Testis (tissue), 2 donors: Measurements from ENCODE around the gene DLG2.

Experiments used
- CTCF ChIP-seq, 3 experiments: fragments of 450-650 bp in 2 of 3; fragments of 200-600 bp in 1 of 3; sonication (generic) in 1 of 3; IDR thresholded peaks; one replicate each; pipeline ENCODE4 v1.5.1; 2016 to 2019; ENCODE audit warnings: antibody characterized with exemption in 3 of 3, mild to moderate bottlenecking in 2 of 3, moderate library complexity in 1 of 3
- POLR2A ChIP-seq: fragments of 450-650 bp; IDR thresholded peaks from one replicate; pipeline ENCODE4 v1.6.1; 2017; ENCODE audit warnings: antibody characterized with exemption, mild to moderate bottlenecking, moderate library complexity

- TF ChIP-seq CTCF (IDR thresholded peaks at IDR 0.05) (no peak), POLR2A (no peak)
Measured at GRCh38 chr11:84164728-84165127, 1462.4 kb downstream of the DLG2 start.
